GM21381 (cell line): Measurements from ENCODE around the gene ANKRD44.
A peak's percentile ranks its signal among the peaks of the same experiment; 100 is the strongest.

Source experiments
- ATAC-seq: cut with Tn5 transposase; IDR thresholded peaks from one replicate; pipeline ENCODE4 v1.9.1; 2021; ENCODE audit warnings: mild to moderate bottlenecking, moderate library complexity; ENCODE audit not compliant: unreplicated experiment

ANKRD44 gene

GRCh38 chr2:197001921-197002320 lies 308.7 kb downstream of the ANKRD44 start:
- no peak for ATAC-seq

- ATAC-seq: no peak
These were observed 314.7 kb downstream of the ANKRD44 start for GRCh38 chr2:196995757-196996314.

GRCh38 chr2:196994764-196995163 lies 315.8 kb downstream of the ANKRD44 start:
- no peak for ATAC-seq

- no peak for ATAC-seq
These were observed 317.0 kb downstream of the ANKRD44 start for GRCh38 chr2:196993617-196994016.

GRCh38 chr2:196992466-196992865 lies 318.1 kb downstream of the ANKRD44 start:
- no peak for ATAC-seq

GRCh38 chr2:196990788-196991461 lies 319.7 kb downstream of the ANKRD44 start:
- no peak for ATAC-seq

GRCh38 chr2:196990092-196990491 lies 320.5 kb downstream of the ANKRD44 start:
- no peak for ATAC-seq

- no peak for ATAC-seq
These were observed 321.1 kb downstream of the ANKRD44 start for GRCh38 chr2:196989496-196989895.

- ATAC-seq: no peak
These were observed 321.9 kb downstream of the ANKRD44 start for GRCh38 chr2:196988639-196989038.

GRCh38 chr2:196987649-196988364 lies 322.8 kb downstream of the ANKRD44 start:
- peak; percentile 56 for ATAC-seq

GRCh38 chr2:196987298-196987648 lies 323.3 kb downstream of the ANKRD44 start:
- ATAC-seq: no peak

- no peak for ATAC-seq
These were observed 324.9 kb downstream of the ANKRD44 start for GRCh38 chr2:196985511-196986183.

- no peak for ATAC-seq
These were observed 325.7 kb downstream of the ANKRD44 start for GRCh38 chr2:196984903-196985302.

GRCh38 chr2:196983934-196984333 lies 326.6 kb downstream of the ANKRD44 start:
- ATAC-seq: no peak

- ATAC-seq: no peak
These were observed 330.1 kb downstream of the ANKRD44 start for GRCh38 chr2:196980473-196980872.

- ATAC-seq: no peak
These were observed 330.6 kb downstream of the ANKRD44 start for GRCh38 chr2:196980001-196980400.

- no peak for ATAC-seq
These were observed 333.1 kb downstream of the ANKRD44 start for GRCh38 chr2:196977507-196977906.

- no peak for ATAC-seq
These were observed 335.6 kb downstream of the ANKRD44 start for GRCh38 chr2:196974970-196975369.

- no peak for ATAC-seq
These were observed 338.9 kb downstream of the ANKRD44 start for GRCh38 chr2:196971574-196972279.

- ATAC-seq: no peak
These were observed 340.5 kb downstream of the ANKRD44 start for GRCh38 chr2:196970099-196970498.

- ATAC-seq: no peak
These were observed 342.1 kb downstream of the ANKRD44 start for GRCh38 chr2:196968516-196968915.
